CD4-positive, alpha-beta memory T cell (primary cell): ENCODE results near the gene FRMD4A. TPM values are rescaled to one million over a fixed set of nuclear protein-coding genes. Genes with fewer than 3 reads are reported as not detected.

ENCODE experiments used
- CTCF ChIA-PET: fragments of 350-600 bp; sonication (Branson Sonifier 250); formaldehyde crosslinking; loops from one replicate; lab custom pipeline; 2021; ENCODE audit warnings: inconsistent platforms; ENCODE audit not compliant: partially characterized antibody; lab: Charles Lee
- POLR2A ChIA-PET: fragments of 350-600 bp; sonication (Branson Sonifier 250); formaldehyde crosslinking; loops from one replicate; lab custom pipeline; 2021; ENCODE audit not compliant: partially characterized antibody; lab: Charles Lee
- DNase-seq, 5 donors: peaks; one replicate each; pipeline versions ENCODE4 v3.0.0 to v3.0.0-alpha.2; 2020 to 2022; ENCODE audit warnings: mixed read lengths in 1 of 5
- H3K27ac ChIP-seq: one replicate; pipeline ENCODE4 v1.7.0; 2013; ENCODE audit warnings: low read depth, low read length
- H3K27me3 ChIP-seq: 2 replicates; pipeline ENCODE4 v1.7.0; 2013; ENCODE audit warnings: mild to moderate bottlenecking, low read length, moderate library complexity; ENCODE audit not compliant: insufficient read depth
- H3K36me3 ChIP-seq: 2 replicates; pipeline ENCODE4 v1.7.0; 2013; ENCODE audit warnings: mild to moderate bottlenecking, low read length, moderate library complexity; ENCODE audit not compliant: insufficient read depth
- H3K4me1 ChIP-seq: 2 replicates; pipeline ENCODE4 v1.7.0; 2013; ENCODE audit warnings: mild to moderate bottlenecking, low read length, moderate library complexity; ENCODE audit not compliant: insufficient read depth
- H3K4me3 ChIP-seq, 2 donors: one replicate each; pipeline ENCODE4 v1.7.0; 2013; ENCODE audit warnings: low read length in 2 of 2, mild to moderate bottlenecking in 1 of 2
- H3K9me3 ChIP-seq, 2 donors: one replicate each; pipeline ENCODE4 v1.7.0; 2013; ENCODE audit warnings: low read length in 2 of 2, control low read depth in 1 of 2; ENCODE audit not compliant: control insufficient read depth in 1 of 2
- H3K27ac Mint-ChIP-seq, 7 donors: one replicate each; pipeline ENCODE4 v1.8.0; 2020 to 2021; ENCODE audit warnings: mixed read lengths in 7 of 7, mild to moderate bottlenecking in 6 of 7, inconsistent platforms in 3 of 7, moderate library complexity in 3 of 7
- H3K27me3 Mint-ChIP-seq, 2 donors: one replicate each; pipeline ENCODE4 v1.8.0; 2020 to 2021; ENCODE audit warnings: mixed read lengths in 2 of 2
- H3K36me3 Mint-ChIP-seq, 2 donors: one replicate each; pipeline ENCODE4 v1.8.0; 2020 to 2021; ENCODE audit warnings: mixed read lengths in 2 of 2, inconsistent platforms in 1 of 2, mild to moderate bottlenecking in 1 of 2
- H3K4me1 Mint-ChIP-seq, 4 donors: one replicate each; pipeline ENCODE4 v1.8.0; 2020 to 2021; ENCODE audit warnings: mixed read lengths in 4 of 4, mild to moderate bottlenecking in 1 of 4
- H3K4me3 Mint-ChIP-seq, 8 donors: one replicate each; pipeline ENCODE4 v1.8.0; 2020 to 2021; ENCODE audit warnings: mixed read lengths in 8 of 8, mild to moderate bottlenecking in 7 of 8, moderate library complexity in 6 of 8, inconsistent platforms in 3 of 8
- H3K9me3 Mint-ChIP-seq, 8 donors: one replicate each; pipeline ENCODE4 v1.8.0; 2020 to 2021; ENCODE audit warnings: mixed read lengths in 8 of 8, mild to moderate bottlenecking in 5 of 8, inconsistent platforms in 3 of 8, moderate library complexity in 1 of 8
- intact Hi-C: fragments of 100-400 bp; cut with micrococcal nuclease; formaldehyde crosslinking; loops from one replicate; pipeline ENCODE4 v1.15.1; 2023
- polyA plus RNA-seq, 2 donors: library from polyadenylated mRNA; unstranded; fragments of 300-500 nt; fragmentation: Illumina TruSeq; gene quantifications; one replicate each; pipeline ENCODE4 v1.2.3, GENCODE V29; 2021
- total RNA-seq, 2 experiments: library from RNA; stranded (reverse); gene quantifications; one replicate each; pipeline ENCODE4 v1.2.3, GENCODE V29; 2021

The FRMD4A gene
- total and polyA plus RNA-seq, 4 experiments from 2014 or later = 0.89 to 2.4 (median 1.9) TPM; not detected in 1

DNA sequence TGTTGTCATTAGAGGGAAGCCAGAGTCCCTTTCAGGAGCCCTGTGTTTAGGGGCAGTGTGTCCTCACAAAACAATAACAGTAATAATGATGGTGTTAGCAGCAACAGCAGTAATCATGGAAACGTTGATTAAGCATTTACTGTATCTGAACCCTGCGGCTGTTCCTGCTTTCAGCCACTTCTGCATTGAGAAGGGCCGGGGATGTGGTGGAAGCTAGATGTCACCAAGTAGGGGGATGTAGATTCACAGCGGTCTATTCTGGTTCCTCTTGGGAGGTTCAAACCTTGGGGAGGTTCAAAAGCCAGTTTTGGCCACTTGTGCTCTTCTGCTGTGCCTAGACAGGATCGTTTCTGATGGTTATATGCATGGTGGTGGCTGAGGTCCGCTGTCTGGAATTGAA, 699.1 kb downstream of the FRMD4A start:
- Histone ChIP-seq H3K27ac (no peak overlapping the region), H3K36me3 (peaks cover 21% of the 10 kb centered on the region), H3K27me3 (no peaks in the 10 kb centered on the region), H3K9me3 (no peaks in the 10 kb centered on the region), H3K4me3 (no peak overlapping the region), H3K4me1 (no peaks in the 10 kb centered on the region)
- Mint-ChIP-seq H3K36me3 (peaks cover 66 to 70% of the 10 kb centered on the region in 2 donors), H3K27ac (no peak overlapping the region), H3K27me3 (no peaks in the 10 kb centered on the region), H3K9me3 (peaks cover 0 to 2% (median 0%) of the 10 kb centered on the region in 8 donors), H3K4me1 (peaks cover 0 to 2% (median 0%) of the 10 kb centered on the region in 4 donors), H3K4me3 (no peak overlapping the region)
- ChIA-PET CTCF (no interaction called here), POLR2A (no interaction called here)
- no peak for DNase-seq
- intact Hi-C loops = no loop called here

DNA sequence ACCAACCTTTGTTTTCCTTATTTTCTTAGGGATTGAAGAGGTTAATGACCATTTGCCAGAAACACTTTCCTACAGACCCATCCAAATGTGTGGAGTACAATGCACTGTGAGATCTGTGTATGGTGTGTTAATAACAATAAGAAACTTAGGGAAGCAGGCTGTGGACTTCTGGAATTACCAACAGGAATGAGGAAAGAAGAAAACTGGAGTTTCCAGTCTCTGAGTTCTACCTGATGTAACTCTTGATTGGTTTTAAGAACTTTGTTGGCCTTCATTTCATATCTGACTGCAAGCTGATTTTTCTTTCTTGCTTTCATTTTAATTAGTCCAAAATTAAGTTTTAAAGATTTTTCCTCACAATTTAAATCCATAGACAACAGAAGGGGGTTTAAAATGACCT, 700.5 kb downstream of the FRMD4A start:
- Histone ChIP-seq H3K36me3 (peaks cover 21% of the 10 kb centered on the region), H3K4me3 (no peak overlapping the region), H3K4me1 (no peaks in the 10 kb centered on the region), H3K9me3 (no peaks in the 10 kb centered on the region), H3K27me3 (no peaks in the 10 kb centered on the region), H3K27ac (no peak overlapping the region)
- no peak overlapping the region for H3K4me3 Mint-ChIP-seq
- CTCF ChIA-PET = no interaction called here
- H3K4me1 Mint-ChIP-seq = peaks cover 0 to 2% (median 0%) of the 10 kb centered on the region in 4 donors
- H3K9me3 Mint-ChIP-seq = peaks cover 0 to 2% (median 0%) of the 10 kb centered on the region in 8 donors
- no peak for DNase-seq
- intact Hi-C loops = no loop called here
- H3K36me3 Mint-ChIP-seq = peaks cover 58 to 61% of the 10 kb centered on the region in 2 donors
- H3K27ac Mint-ChIP-seq = no peak overlapping the region
- POLR2A ChIA-PET = no interaction called here
- H3K27me3 Mint-ChIP-seq = no peaks in the 10 kb centered on the region

DNA sequence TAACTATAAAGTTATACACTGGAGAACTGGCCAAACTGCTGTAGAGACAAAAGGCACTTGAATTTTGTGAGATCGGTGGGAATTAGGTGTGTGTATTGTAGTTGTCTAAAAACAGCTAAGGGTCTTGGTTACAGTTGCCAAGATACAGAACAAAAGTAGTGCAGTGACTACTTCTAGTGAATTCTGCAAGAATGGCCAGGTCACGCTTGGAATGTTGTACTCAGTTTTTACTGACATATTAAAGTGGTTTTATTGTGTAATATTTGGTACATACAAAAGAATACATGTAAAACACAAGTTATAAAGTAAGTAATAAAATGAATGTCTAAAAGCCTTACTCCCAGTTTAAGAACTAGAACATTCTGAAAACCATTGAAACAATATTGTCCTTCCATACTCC, 701.6 kb downstream of the FRMD4A start:
- no peak overlapping the region for H3K4me3 Mint-ChIP-seq
- peaks cover 0 to under 1% (median 0%) of the 10 kb centered on the region in 4 donors for H3K4me1 Mint-ChIP-seq
- DNase-seq = no peak
- Histone ChIP-seq H3K9me3 (no peaks in the 10 kb centered on the region), H3K36me3 (peaks cover 21% of the 10 kb centered on the region), H3K27ac (no peak overlapping the region), H3K4me3 (no peak overlapping the region), H3K4me1 (no peaks in the 10 kb centered on the region), H3K27me3 (no peaks in the 10 kb centered on the region)
- intact Hi-C loops = no loop called here
- POLR2A ChIA-PET = no interaction called here
- H3K36me3 Mint-ChIP-seq = peaks cover 55 to 62% of the 10 kb centered on the region in 2 donors
- CTCF ChIA-PET = interaction anchor here (0.8 kb wide), 1 partner anchor 155 kb away, joined by 3 read pairs; no protein-coding TSS in a partner anchor
- H3K9me3 Mint-ChIP-seq = no peaks in the 10 kb centered on the region
- H3K27me3 Mint-ChIP-seq = no peaks in the 10 kb centered on the region
- no peak overlapping the region for H3K27ac Mint-ChIP-seq

DNA sequence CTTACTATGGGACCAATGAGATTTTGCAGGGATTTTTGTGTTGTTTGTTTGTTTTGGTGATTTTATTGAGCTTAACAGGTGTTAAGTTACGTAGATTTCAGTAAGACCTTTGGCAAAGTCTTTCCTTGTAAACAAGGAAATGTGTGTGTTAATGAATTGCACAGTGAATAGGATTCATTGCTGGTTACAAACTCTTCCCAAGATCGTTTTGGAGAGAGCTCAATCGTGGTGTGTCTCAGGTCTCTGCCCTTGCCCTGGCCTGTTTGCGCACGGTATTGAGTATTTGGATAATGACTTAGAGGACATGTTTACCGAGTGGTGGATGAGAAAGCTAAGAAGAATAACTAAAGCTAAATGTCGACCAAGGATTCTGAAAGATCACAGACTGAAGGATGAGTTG, 702.1 kb downstream of the FRMD4A start:
- ChIA-PET CTCF (interaction anchor here (0.8 kb wide), 1 partner anchor 155 kb away, joined by 3 read pairs; no protein-coding TSS in a partner anchor), POLR2A (no interaction called here)
- Mint-ChIP-seq H3K4me3 (no peak overlapping the region), H3K27ac (peak overlapping the region in 1 of 7 donors; percentile 25), H3K27me3 (no peaks in the 10 kb centered on the region), H3K4me1 (no peaks in the 10 kb centered on the region), H3K36me3 (peaks cover 54 to 60% of the 10 kb centered on the region in 2 donors), H3K9me3 (no peaks in the 10 kb centered on the region)
- intact Hi-C loops = no loop called here
- no peaks in the 10 kb centered on the region for H3K27me3 ChIP-seq
- peaks cover 21% of the 10 kb centered on the region for H3K36me3 ChIP-seq
- H3K9me3 ChIP-seq = no peaks in the 10 kb centered on the region
- H3K4me3 ChIP-seq = no peak overlapping the region
- H3K4me1 ChIP-seq = no peaks in the 10 kb centered on the region
- DNase-seq = no peak
- no peak overlapping the region for H3K27ac ChIP-seq

DNA sequence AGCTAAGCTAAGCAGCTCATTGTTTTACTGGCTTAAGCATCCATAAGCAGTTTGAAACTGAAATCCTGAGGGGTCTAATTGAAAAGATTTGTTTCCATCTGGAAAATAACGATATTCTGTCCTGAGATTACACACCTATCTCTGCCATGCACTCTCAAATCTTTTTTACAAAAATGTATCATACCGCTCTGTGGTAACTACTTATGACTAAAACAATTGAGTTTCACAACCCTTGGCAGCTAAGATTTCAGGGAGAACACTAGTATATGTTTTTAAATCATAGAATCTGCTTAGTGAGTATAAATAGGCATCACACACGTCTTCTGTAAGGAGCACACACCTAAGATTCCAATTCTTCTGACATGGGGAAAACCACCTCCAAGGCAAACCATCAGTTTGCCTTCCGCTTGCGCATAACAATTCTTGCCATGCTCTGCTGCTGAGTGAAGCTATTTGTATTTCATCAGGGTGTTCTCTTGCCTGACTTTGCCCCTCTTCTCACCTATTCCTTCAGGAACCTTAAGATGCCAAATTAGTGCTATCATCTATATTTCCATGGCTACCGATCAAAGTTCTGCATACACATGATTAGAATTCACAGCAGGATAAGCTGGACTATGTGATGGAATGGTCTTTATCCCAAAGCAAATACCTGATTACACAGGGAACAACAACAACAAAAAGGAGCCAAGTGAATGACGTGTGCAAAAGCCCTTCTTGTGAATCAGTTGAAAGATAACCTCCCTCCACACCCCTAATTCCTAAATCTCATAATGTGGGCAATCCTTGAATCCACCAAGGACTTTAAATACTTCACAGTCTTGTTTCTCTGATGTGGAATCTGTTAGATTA, 703.0 kb downstream of the FRMD4A start:
- H3K27ac Mint-ChIP-seq = no peak overlapping the region
- no peaks in the 10 kb centered on the region for H3K27me3 Mint-ChIP-seq
- no peaks in the 10 kb centered on the region for H3K9me3 Mint-ChIP-seq
- no peak overlapping the region for H3K4me3 ChIP-seq
- no peaks in the 10 kb centered on the region for H3K9me3 ChIP-seq
- H3K27ac ChIP-seq = no peak overlapping the region
- intact Hi-C loops = no loop called here
- no peak overlapping the region for H3K4me3 Mint-ChIP-seq
- peaks cover 44 to 52% of the 10 kb centered on the region in 2 donors for H3K36me3 Mint-ChIP-seq
- ChIA-PET POLR2A (no interaction called here), CTCF (no interaction called here)
- no peaks in the 10 kb centered on the region for H3K27me3 ChIP-seq
- peaks cover 21% of the 10 kb centered on the region for H3K36me3 ChIP-seq
- DNase-seq = no peak
- H3K4me1 Mint-ChIP-seq = no peaks in the 10 kb centered on the region
- H3K4me1 ChIP-seq = no peaks in the 10 kb centered on the region

DNA sequence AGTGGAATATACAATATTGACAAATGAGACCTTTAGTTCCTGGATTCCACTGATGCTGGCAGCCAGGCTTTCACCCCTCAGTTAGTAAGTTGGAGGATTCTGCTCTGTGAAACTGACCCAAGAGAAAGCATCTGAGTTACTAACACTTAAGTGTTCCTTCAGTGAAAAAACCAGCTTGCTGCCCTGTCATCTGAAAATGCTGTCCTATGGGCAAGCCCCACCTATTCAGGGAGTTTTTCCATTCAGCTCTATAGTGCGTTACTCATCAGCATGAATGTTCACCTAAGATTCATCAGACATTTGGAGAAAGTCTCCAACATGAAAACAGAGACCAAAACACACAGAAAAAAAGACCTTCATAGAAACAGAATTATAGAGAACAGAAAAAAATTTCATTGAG, 706.1 kb downstream of the FRMD4A start:
- Histone ChIP-seq H3K27me3 (no peaks in the 10 kb centered on the region), H3K4me1 (no peaks in the 10 kb centered on the region), H3K27ac (no peak overlapping the region), H3K36me3 (peaks cover 12% of the 10 kb centered on the region), H3K9me3 (no peaks in the 10 kb centered on the region), H3K4me3 (no peak overlapping the region)
- no peaks in the 10 kb centered on the region for H3K9me3 Mint-ChIP-seq
- H3K27me3 Mint-ChIP-seq = no peaks in the 10 kb centered on the region
- no peak overlapping the region for H3K27ac Mint-ChIP-seq
- POLR2A ChIA-PET = no interaction called here
- CTCF ChIA-PET = no interaction called here
- peaks cover 25 to 50% of the 10 kb centered on the region in 2 donors for H3K36me3 Mint-ChIP-seq
- H3K4me1 Mint-ChIP-seq = no peaks in the 10 kb centered on the region
- intact Hi-C loops = no loop called here
- no peak for DNase-seq
- no peak overlapping the region for H3K4me3 Mint-ChIP-seq

DNA sequence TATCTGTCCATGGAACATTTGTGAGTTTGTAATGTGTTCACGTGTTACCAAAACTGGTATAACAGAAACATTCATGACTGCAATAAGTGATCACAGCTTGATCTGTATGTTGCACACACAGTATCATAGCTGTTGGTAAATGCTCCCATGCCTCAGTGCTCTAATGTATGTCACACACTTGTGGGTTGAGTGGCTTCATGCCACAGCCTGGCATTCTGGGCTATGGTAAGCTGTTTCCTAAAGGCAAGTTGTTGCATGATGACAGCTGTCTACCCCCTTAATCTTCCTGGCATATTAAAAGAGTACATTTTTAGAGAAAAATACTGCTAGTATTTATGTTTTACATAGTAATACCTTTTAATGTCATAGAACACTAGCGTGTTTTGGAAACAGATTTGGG, 708.8 kb downstream of the FRMD4A start:
- peaks cover 36 to 62% of the 10 kb centered on the region in 2 donors for H3K36me3 Mint-ChIP-seq
- no peaks in the 10 kb centered on the region for H3K27me3 Mint-ChIP-seq
- ChIA-PET CTCF (interaction anchor here (1.1 kb wide), 1 partner anchor 35 kb away, joined by 3 read pairs; the partner anchor contains the start of gene PRPF18), POLR2A (no interaction called here)
- H3K9me3 ChIP-seq = no peaks in the 10 kb centered on the region
- no peaks in the 10 kb centered on the region for H3K9me3 Mint-ChIP-seq
- H3K4me3 Mint-ChIP-seq = no peak overlapping the region
- intact Hi-C loops = no loop called here
- no peak for DNase-seq
- H3K27me3 ChIP-seq = no peaks in the 10 kb centered on the region
- no peak overlapping the region for H3K27ac ChIP-seq
- H3K4me1 Mint-ChIP-seq = no peaks in the 10 kb centered on the region
- H3K4me1 ChIP-seq = no peaks in the 10 kb centered on the region
- H3K4me3 ChIP-seq = no peak overlapping the region
- H3K27ac Mint-ChIP-seq = no peak overlapping the region
- peaks cover 28% of the 10 kb centered on the region for H3K36me3 ChIP-seq
